ENCODE measurements around the gene FLOT1. TPM values are rescaled to one million over a fixed set of nuclear protein-coding genes. Genes with fewer than 3 reads are reported as not detected.

FLOT1 gene
- total and polyA plus RNA-seq, 9 of the 15 experiments (the other 6 are each of a cell fraction or from before 2014, with no cell fraction given), result 11.7 to 149 (median 118) TPM

DNA sequence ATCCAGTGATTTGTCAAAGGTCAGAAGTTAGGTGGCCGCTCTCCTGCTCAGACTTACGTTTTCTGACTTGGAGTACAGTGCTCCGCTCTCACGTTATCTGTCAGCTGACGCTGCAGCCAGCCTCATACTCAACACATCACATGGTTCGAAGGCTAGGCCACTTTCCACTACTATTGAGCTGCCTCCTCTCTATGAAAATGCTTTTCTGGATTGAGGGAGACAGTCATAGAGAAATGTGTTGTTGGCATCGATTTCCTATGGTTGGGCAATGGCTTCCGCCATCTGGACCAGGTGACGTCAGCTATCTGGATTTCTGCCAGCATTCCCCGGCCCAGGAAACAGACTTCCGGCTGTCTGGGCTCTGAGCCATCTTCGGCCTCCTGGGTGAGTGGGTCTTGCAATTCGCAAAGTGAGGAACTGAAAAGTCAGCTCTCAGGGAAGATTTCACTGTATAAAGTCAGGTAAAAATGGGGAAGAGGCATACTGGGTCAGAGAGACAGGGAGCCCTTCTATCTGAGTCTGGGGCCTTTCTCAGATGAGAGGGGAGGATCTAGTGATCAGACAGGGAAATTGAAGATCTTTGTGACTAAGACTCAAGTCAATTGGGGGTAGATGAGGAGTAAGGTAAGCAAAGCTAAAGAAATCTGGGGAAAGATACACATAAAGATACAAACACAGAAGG is 39.4 kb upstream of the FLOT1 start (continued):
- TF ChIP-seq TAF15 (IDR thresholded peaks at IDR 0.05; ENCODE audit: low read depth, low read length) (no peak), SMAD4 (CRISPR knock-in tag; conservative IDR thresholded peaks at IDR 0.05) (peak; percentile 97)
- TF ChIP-seq, protein P1, sequence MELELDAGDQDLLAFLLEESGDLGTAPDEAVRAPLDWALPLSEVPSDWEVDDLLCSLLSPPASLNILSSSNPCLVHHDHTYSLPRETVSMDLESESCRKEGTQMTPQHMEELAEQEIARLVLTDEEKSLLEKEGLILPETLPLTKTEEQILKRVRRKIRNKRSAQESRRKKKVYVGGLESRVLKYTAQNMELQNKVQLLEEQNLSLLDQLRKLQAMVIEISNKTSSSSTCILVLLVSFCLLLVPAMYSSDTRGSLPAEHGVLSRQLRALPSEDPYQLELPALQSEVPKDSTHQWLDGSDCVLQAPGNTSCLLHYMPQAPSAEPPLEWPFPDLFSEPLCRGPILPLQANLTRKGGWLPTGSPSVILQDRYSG (tag; conservative IDR thresholded peaks at IDR 0.05; ENCODE audit: low read depth), result peak; percentile 92

DNA sequence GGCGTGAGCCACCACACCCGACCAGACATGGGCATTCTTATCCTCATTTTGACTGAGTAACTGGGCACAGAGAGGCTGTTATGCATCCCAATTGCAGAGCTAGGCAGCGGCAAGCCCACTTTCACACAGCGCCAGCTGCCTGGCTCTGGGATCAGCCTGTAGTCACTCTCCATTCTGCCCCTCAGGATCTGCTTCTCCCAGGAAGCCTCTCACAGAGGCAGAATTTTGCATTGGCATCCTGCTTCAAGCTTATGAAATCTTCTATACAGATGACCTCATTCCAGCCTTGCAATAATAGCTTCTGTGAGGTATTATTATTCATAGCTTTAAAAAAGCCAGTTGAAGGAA is 38.9 kb upstream of the FLOT1 start:
- Histone ChIP-seq H3K9me1 (ENCODE audit: control insufficient read depth, insufficient read depth, low read length) (no peaks in the 10 kb centered on the region), H3K4me3 (peak overlapping the region; percentile 21; the same call in 1 of the 2 replicates), H3K79me2 (ENCODE audit: control insufficient read depth, insufficient read depth, low read length) (no peaks in the 10 kb centered on the region), H2AFZ (ENCODE audit: low read depth, low read length) (peak overlapping the region; percentile 100), H3K9me3 (replicated peaks; ENCODE audit: control insufficient read depth, insufficient read depth, low read depth, low read length) (no peaks in the 10 kb centered on the region), H3K27me3 (ENCODE audit: control insufficient read depth in 2 of 2, insufficient read depth in 2 of 2, low read length in 2 of 2) (no peaks in the 10 kb centered on the region), H3K9ac (ENCODE audit: insufficient read depth in 1 of 2, low read depth in 2 of 2, low read length in 2 of 2) (peak overlapping the region; percentile 55 to 84; a peak in 3 of 4 replicates), H3K4me1 (replicated peaks in 1 of 2; ENCODE audit: control insufficient read depth in 2 of 2, insufficient read depth in 2 of 2, low read length in 2 of 2) (peaks cover 40 to 49% of the 10 kb centered on the region in 2 experiments), H3K27ac (ENCODE audit: extremely low read depth, low read depth, low read length) (peak overlapping the region; percentile 91), H3K36me3 (ENCODE audit: control insufficient read depth, insufficient read depth, low read length) (no peaks in the 10 kb centered on the region), H4K20me1 (replicated peaks; ENCODE audit: control insufficient read depth, insufficient read depth, low read length) (no peaks in the 10 kb centered on the region), H3K4me2 (ENCODE audit: insufficient read depth, low read length) (peak overlapping the region; percentile 83)
- in situ Hi-C loops (cut with MboI), result no loop called here
- no peak for FAIRE-seq
- POLR2A ChIA-PET, result interaction anchor here (0.8 to 2.9 kb wide), 16 partner anchors 9 to 166 kb away, joined by 3 to 19 read pairs (median 4); no protein-coding TSS in a partner anchor
- no peak for ATAC-seq
- TF ChIP-seq RBFOX2 (IDR thresholded peaks at IDR 0.05; ENCODE audit: low read depth, low read length), result peak; percentile 39; the same call in 1 of the 2 replicates
- no peak for TF ChIP-seq ZNF184 (CRISPR knock-in tag; IDR thresholded peaks at IDR 0.05)
- TF ChIP-seq DDX20 (tag; IDR thresholded peaks at IDR 0.05; ENCODE audit: low read depth), result 0 out of 2 replicates have a peak, but pooled peaks have one; percentile 59
- 0 out of 2 replicates have a peak, but pooled peaks have one; percentile 2 for TF ChIP-seq BCL6 (CRISPR knock-in tag; IDR thresholded peaks at IDR 0.05)
- TF ChIP-seq, protein P2, sequence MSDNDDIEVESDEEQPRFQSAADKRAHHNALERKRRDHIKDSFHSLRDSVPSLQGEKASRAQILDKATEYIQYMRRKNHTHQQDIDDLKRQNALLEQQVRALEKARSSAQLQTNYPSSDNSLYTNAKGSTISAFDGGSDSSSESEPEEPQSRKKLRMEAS (CRISPR knock-in tag; IDR thresholded peaks at IDR 0.05), result 0 out of 2 replicates have a peak, but pooled peaks have one; percentile 8
- TF ChIP-seq, protein P3, sequence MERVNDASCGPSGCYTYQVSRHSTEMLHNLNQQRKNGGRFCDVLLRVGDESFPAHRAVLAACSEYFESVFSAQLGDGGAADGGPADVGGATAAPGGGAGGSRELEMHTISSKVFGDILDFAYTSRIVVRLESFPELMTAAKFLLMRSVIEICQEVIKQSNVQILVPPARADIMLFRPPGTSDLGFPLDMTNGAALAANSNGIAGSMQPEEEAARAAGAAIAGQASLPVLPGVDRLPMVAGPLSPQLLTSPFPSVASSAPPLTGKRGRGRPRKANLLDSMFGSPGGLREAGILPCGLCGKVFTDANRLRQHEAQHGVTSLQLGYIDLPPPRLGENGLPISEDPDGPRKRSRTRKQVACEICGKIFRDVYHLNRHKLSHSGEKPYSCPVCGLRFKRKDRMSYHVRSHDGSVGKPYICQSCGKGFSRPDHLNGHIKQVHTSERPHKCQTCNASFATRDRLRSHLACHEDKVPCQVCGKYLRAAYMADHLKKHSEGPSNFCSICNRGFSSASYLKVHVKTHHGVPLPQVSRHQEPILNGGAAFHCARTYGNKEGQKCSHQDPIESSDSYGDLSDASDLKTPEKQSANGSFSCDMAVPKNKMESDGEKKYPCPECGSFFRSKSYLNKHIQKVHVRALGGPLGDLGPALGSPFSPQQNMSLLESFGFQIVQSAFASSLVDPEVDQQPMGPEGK (CRISPR knock-in tag; IDR thresholded peaks at IDR 0.05; ENCODE audit: borderline replicate concordance), result peak; percentile 37; the same call in 1 of the 2 replicates
- 0 out of 2 replicates have a peak, but pooled peaks have one; percentile 1 for TF ChIP-seq ZBTB7A (IDR thresholded peaks at IDR 0.05; ENCODE audit: borderline replicate concordance, control insufficient read depth, low read depth, low read length)
- no peak for TF ChIP-seq ZNF23 (CRISPR knock-in tag; IDR thresholded peaks at IDR 0.05)
- no peak for DNase-seq (ENCODE audit: extremely low read depth in 1 of 4, low spot score in 3 of 4)
- intact Hi-C loops (cut with micrococcal nuclease), result loop anchor here (2.0 to 5.0 kb wide), 2 partner anchors 39 to 41 kb away; partner anchors contain the start of gene FLOT1
- CTCF ChIA-PET (ENCODE audit: low intra/inter-chr PET ratio), result no interaction called here
- TSS peak; percentile 95 for BruUV-seq (replicated peaks)
- WGBS (ENCODE audit: insufficient coverage, low coverage, missing lambda C conversion rate), result 66% methylated on average over 4 of the region's 4 CpGs
